Activated CD8-positive, alpha-beta T cell treated with anti-CD3 and anti-CD28 coated beads for 36 hours (primary cell): ENCODE measurements around the gene KCNJ15. TPM values are rescaled to one million over a fixed set of nuclear protein-coding genes. Genes with fewer than 3 reads are reported as not detected.

Experiments used
- ATAC-seq: fragments of 200-7000 bp; cut with Tn5 transposase; one replicate; pipeline ENCODE4 v1.10.0; 2021; ENCODE audit warnings: mild to moderate bottlenecking, moderate library complexity
- CTCF ChIA-PET: fragments of 350-600 bp; sonication (Branson Sonifier 250); formaldehyde crosslinking; loops from one replicate; lab custom pipeline; 2021; ENCODE audit warnings: antibody characterized with exemption; lab: Charles Lee
- POLR2A ChIA-PET: fragments of 350-600 bp; sonication (Branson Sonifier 250); formaldehyde crosslinking; loops from one replicate; lab custom pipeline; 2021; ENCODE audit warnings: antibody characterized with exemption; lab: Charles Lee
- DNase-seq: peaks from one replicate; pipeline ENCODE4 v3.0.0-alpha.2; 2020
- H3K27ac Mint-ChIP-seq: one replicate; pipeline ENCODE4 v1.8.0; 2021; ENCODE audit warnings: mild to moderate bottlenecking, mixed read lengths
- H3K27me3 Mint-ChIP-seq: one replicate; pipeline ENCODE4 v1.8.0; 2021; ENCODE audit warnings: mixed read lengths
- H3K36me3 Mint-ChIP-seq: one replicate; pipeline ENCODE4 v1.8.0; 2021; ENCODE audit warnings: low read depth, mixed read lengths
- H3K4me1 Mint-ChIP-seq: one replicate; pipeline ENCODE4 v1.8.0; 2021; ENCODE audit warnings: low read depth, mixed read lengths
- H3K4me3 Mint-ChIP-seq: one replicate; pipeline ENCODE4 v1.8.0; 2021; ENCODE audit warnings: mild to moderate bottlenecking, moderate library complexity, mixed read lengths
- H3K9me3 Mint-ChIP-seq: one replicate; pipeline ENCODE4 v1.8.0; 2021; ENCODE audit warnings: mixed read lengths
- CTCF ChIP-seq: fragments of 200-600 bp; IDR thresholded peaks from one replicate; pipeline ENCODE4 v1.8.0; 2022; ENCODE audit warnings: antibody characterized with exemption, mild to moderate bottlenecking
- intact Hi-C: fragments of 100-400 bp; cut with micrococcal nuclease; formaldehyde crosslinking; loops from one replicate; pipeline ENCODE4 v1.10.0; 2022
- total RNA-seq, 2 experiments: library from RNA; stranded (reverse); gene quantifications; one replicate each; pipeline ENCODE4 v1.2.3, GENCODE V29; 2021

KCNJ15 gene
- total RNA-seq, 2 experiments from 2014 or later = 0.43 TPM; not detected in 1

GRCh38 chr21:38255571-38256117, 1.1 kb upstream of the KCNJ15 start:
- no peak overlapping the region for H3K4me3 Mint-ChIP-seq
- no peaks in the 10 kb centered on the region for H3K9me3 Mint-ChIP-seq
- no peak overlapping the region for H3K27ac Mint-ChIP-seq
- ATAC-seq (no peak), DNase-seq (no peak)
- no peak for TF ChIP-seq CTCF
- CTCF ChIA-PET = no interaction called here
- no peaks in the 10 kb centered on the region for H3K4me1 Mint-ChIP-seq
- H3K36me3 Mint-ChIP-seq = no peaks in the 10 kb centered on the region
- H3K27me3 Mint-ChIP-seq = peaks cover 11% of the 10 kb centered on the region
- intact Hi-C loops = no loop called here
- POLR2A ChIA-PET = no interaction called here

GRCh38 chr21:38257667-38258066, 876 bp downstream of the KCNJ15 start:
- Mint-ChIP-seq H3K4me3 (no peak overlapping the region), H3K4me1 (no peaks in the 10 kb centered on the region), H3K9me3 (no peaks in the 10 kb centered on the region), H3K36me3 (no peaks in the 10 kb centered on the region), H3K27ac (no peak overlapping the region), H3K27me3 (peaks cover 10% of the 10 kb centered on the region)
- CTCF ChIA-PET = no interaction called here
- POLR2A ChIA-PET = no interaction called here
- no peak for ATAC-seq
- intact Hi-C loops = no loop called here
- no peak for DNase-seq
- no peak for TF ChIP-seq CTCF

DNA sequence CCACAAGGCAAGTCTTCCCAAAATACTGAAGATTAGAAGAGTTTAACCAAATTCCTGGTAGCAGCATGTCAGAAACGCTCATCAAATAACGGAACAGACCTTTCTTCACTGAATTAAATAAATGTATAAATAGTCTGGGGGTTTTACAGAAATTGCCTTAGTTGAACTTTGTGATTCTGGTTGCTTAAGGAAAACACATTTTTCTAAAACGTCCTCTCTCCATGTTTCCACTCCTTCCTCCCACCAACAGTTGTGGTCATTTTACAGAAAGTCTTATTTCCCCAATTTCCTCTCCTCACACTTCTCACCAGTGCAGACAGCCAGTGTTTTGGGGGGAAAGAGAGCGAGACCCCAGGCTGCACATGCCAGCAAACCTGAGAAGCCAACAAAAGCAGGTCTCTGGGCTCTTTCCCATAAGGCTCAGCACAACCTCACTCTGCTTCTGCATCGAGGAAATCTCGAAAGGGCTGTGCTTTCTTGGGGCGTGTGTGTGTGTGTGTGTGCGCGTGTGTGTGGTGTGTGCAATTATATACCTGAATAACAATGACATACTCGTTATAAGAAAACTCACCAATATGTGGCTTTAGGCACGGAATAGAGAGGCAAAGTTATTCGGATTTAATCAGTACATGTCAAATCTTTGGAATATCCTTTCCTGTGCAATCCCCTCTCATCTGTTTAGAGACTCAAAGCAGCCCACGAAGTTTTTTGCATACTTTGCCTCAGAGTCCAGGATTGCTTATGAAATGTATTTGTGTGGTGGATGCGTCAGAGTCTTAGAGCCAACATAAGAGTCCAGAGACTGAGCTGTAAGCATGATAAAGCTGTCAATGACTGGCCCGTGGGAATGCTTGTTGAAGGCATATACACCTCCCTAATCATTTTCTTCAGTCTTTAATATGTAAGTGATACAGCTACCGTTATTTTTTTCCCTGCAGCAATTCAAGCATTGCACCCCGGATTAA, 2.0 kb downstream of the KCNJ15 start:
- no peak for ATAC-seq
- no peak overlapping the region for H3K27ac Mint-ChIP-seq
- intact Hi-C loops = no loop called here

GRCh38 chr21:38259665-38260064, 2.9 kb downstream of the KCNJ15 start:
- Mint-ChIP-seq H3K27ac (no peak overlapping the region), H3K36me3 (no peaks in the 10 kb centered on the region), H3K27me3 (peaks cover 7% of the 10 kb centered on the region), H3K4me3 (no peak overlapping the region), H3K4me1 (no peaks in the 10 kb centered on the region), H3K9me3 (no peaks in the 10 kb centered on the region)
- CTCF ChIA-PET = no interaction called here
- DNase-seq = no peak
- ATAC-seq = no peak
- POLR2A ChIA-PET = no interaction called here
- intact Hi-C loops = no loop called here
- no peak for TF ChIP-seq CTCF

More for the DNA sequence above, 2.0 kb downstream of the KCNJ15 start:
- no peak for TF ChIP-seq CTCF
- ChIA-PET POLR2A (no interaction called here), CTCF (no interaction called here)
- H3K4me1 Mint-ChIP-seq = no peaks in the 10 kb centered on the region
- DNase-seq = no peak
- H3K4me3 Mint-ChIP-seq = no peak overlapping the region
- no peaks in the 10 kb centered on the region for H3K9me3 Mint-ChIP-seq
- H3K36me3 Mint-ChIP-seq = no peaks in the 10 kb centered on the region
- peaks cover 7% of the 10 kb centered on the region for H3K27me3 Mint-ChIP-seq

- Mint-ChIP-seq H3K9me3 (no peaks in the 10 kb centered on the region), H3K4me3 (no peak overlapping the region), H3K27ac (no peak overlapping the region), H3K4me1 (no peaks in the 10 kb centered on the region), H3K27me3 (peaks cover 7% of the 10 kb centered on the region), H3K36me3 (no peaks in the 10 kb centered on the region)
- TF ChIP-seq CTCF = no peak
- ChIA-PET POLR2A (no interaction called here), CTCF (no interaction called here)
- no peak for ATAC-seq
- DNase-seq = no peak
- intact Hi-C loops = no loop called here
Observed at GRCh38 chr21:38260426-38260825, 3.6 kb downstream of the KCNJ15 start.
